GM15510 (cell line): Measurements from ENCODE around the gene ASIC1.

Experiments used
- POLR2A ChIP-seq: IDR thresholded peaks from 3 replicates; pipeline ENCODE4 v1.6.1; 2011; ENCODE audit warnings: borderline replicate concordance; ENCODE audit not compliant: insufficient read length; ENCODE audit errors: extremely low read depth

The ASIC1 gene

GRCh38 chr12:50057000-50057841 is at the start of gene ASIC1:
Gene ASIC1 (plus strand): TSS chr12:50057596. CDS start chr12:50058767, 1,171 bp downstream.
- TF ChIP-seq POLR2A: no peak

GRCh38 chr12:50013361-50014147 is 43.8 kb upstream of the ASIC1 start:
- no peak for TF ChIP-seq POLR2A

GRCh38 chr12:50014342-50014741 is 43.1 kb upstream of the ASIC1 start:
- TF ChIP-seq POLR2A: no peak

- no peak for TF ChIP-seq POLR2A
Measured at GRCh38 chr12:50016501-50017475, 40.6 kb upstream of the ASIC1 start.

- TF ChIP-seq POLR2A: no peak
Measured at GRCh38 chr12:50017641-50018040, 39.8 kb upstream of the ASIC1 start.

GRCh38 chr12:50018154-50018553 is 39.2 kb upstream of the ASIC1 start:
- TF ChIP-seq POLR2A: no peak

- TF ChIP-seq POLR2A: no peak
Measured at GRCh38 chr12:50018968-50019367, 38.4 kb upstream of the ASIC1 start.

GRCh38 chr12:50019524-50019923 is 37.9 kb upstream of the ASIC1 start:
- no peak for TF ChIP-seq POLR2A

- no peak for TF ChIP-seq POLR2A
Measured at GRCh38 chr12:50021031-50021430, 36.4 kb upstream of the ASIC1 start.

GRCh38 chr12:50022903-50023302 is 34.5 kb upstream of the ASIC1 start:
- no peak for TF ChIP-seq POLR2A

GRCh38 chr12:50024227-50024626 is 33.2 kb upstream of the ASIC1 start:
- TF ChIP-seq POLR2A: no peak

GRCh38 chr12:50024805-50025186 is 32.6 kb upstream of the ASIC1 start:
- no peak for TF ChIP-seq POLR2A

GRCh38 chr12:50025187-50026059 is 32.0 kb upstream of the ASIC1 start, which contains the start of gene RACGAP1:
Gene RACGAP1 (minus strand): TSS chr12:50025494. CDS start chr12:50016715, 8,779 bp downstream.
- TF ChIP-seq POLR2A: peak; percentile 59
